MCF 10A (cell line): ENCODE results near the gene DKK2. TPM values are rescaled to one million over a fixed set of nuclear protein-coding genes. Genes with fewer than 3 reads are reported as not detected.

Experiments used
- BruUV-seq: library from RNA; stranded (reverse); fragments of 400-500 nt; replicated peaks from 2 replicates; lab custom pipeline; 2021; lab: Mats Ljungman, UMichigan
- CTCF ChIA-PET: fragments of 300-600 bp; sonication (Branson Sonifier 250); formaldehyde crosslinking; extraction: SDS; loops from one replicate; lab custom pipeline; 2021; ENCODE audit warnings: antibody characterized with exemption, inconsistent platforms; lab: Yijun Ruan, JAX
- POLR2A ChIA-PET: fragments of 300-600, 350-650 bp; sonication (Branson Sonifier 250); formaldehyde crosslinking; extraction: SDS; loops from one replicate; lab custom pipeline; 2020; ENCODE audit warnings: antibody characterized with exemption, inconsistent platforms; lab: Yijun Ruan, JAX
- DNase-seq: peaks from one replicate; pipeline ENCODE4 v3.0.0-alpha.2; 2018; ENCODE audit not compliant: unreplicated experiment
- H3K27ac Mint-ChIP-seq: one replicate; pipeline ENCODE4 v1.8.0; 2022; ENCODE audit warnings: mild to moderate bottlenecking, low read depth, mixed read lengths; ENCODE audit not compliant: unreplicated experiment
- H3K27me3 Mint-ChIP-seq: one replicate; pipeline ENCODE4 v1.8.0; 2022; ENCODE audit warnings: mixed read lengths; ENCODE audit not compliant: insufficient read depth, unreplicated experiment
- H3K36me3 Mint-ChIP-seq: one replicate; pipeline ENCODE4 v1.8.0; 2022; ENCODE audit warnings: mild to moderate bottlenecking, moderate library complexity, mixed read lengths; ENCODE audit not compliant: insufficient read depth, unreplicated experiment
- H3K4me1 Mint-ChIP-seq: one replicate; pipeline ENCODE4 v1.8.0; 2022; ENCODE audit warnings: mixed read lengths; ENCODE audit not compliant: insufficient read depth, unreplicated experiment
- H3K4me3 Mint-ChIP-seq: one replicate; pipeline ENCODE4 v1.8.0; 2022; ENCODE audit warnings: mild to moderate bottlenecking, moderate library complexity, mixed read lengths; ENCODE audit not compliant: unreplicated experiment
- H3K9me3 Mint-ChIP-seq: one replicate; pipeline ENCODE4 v1.8.0; 2022; ENCODE audit warnings: mixed read lengths; ENCODE audit not compliant: unreplicated experiment
- intact Hi-C: fragments of 100-400 bp; cut with micrococcal nuclease; formaldehyde crosslinking; loops from 2 replicates; pipeline ENCODE4 v1.14.1; 2022
- total RNA-seq: library from RNA; stranded (reverse); gene quantifications from 2 replicates; pipeline ENCODE4 v1.2.3, GENCODE V29; 2022
- TF ChIP-seq, protein P1 (sequence below): fragments of 200-600 bp; IDR thresholded peaks from one replicate; pipeline ENCODE4 v1.8.0; 2022; ENCODE audit warnings: antibody characterized with exemption, mild to moderate bottlenecking; ENCODE audit not compliant: unreplicated experiment

DKK2 gene
- total RNA-seq, 1 experiment from 2014 or later, result 0.30 TPM

DNA sequence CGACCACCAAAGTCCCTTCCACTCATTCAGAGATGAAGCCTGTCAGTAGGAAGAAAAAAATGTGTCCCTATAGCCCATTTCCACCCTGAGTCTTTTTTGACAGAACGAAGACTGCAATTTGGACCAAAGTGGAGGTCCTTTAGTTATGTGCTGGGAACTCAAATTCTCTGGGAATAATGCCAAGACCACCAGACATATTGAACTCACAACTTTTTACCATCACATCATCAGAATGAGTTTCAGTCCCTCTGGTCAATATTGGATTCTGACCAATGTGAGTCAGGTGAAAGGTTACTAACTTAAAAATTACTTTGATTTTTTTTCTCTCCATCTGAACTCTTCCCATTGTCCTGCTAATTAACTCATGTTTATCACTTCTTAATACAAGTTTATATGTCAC, 128.9 kb downstream of the DKK2 start:
- no TSS peak for BruUV-seq
- ChIA-PET CTCF (no interaction called here), POLR2A (no interaction called here)
- no peak overlapping the region for H3K4me3 Mint-ChIP-seq
- no peak for DNase-seq
- no peaks in the 10 kb centered on the region for H3K9me3 Mint-ChIP-seq
- no peaks in the 10 kb centered on the region for H3K4me1 Mint-ChIP-seq
- no peaks in the 10 kb centered on the region for H3K36me3 Mint-ChIP-seq
- no peak overlapping the region for H3K27ac Mint-ChIP-seq
- intact Hi-C loops, result no loop called here
- TF ChIP-seq, protein P1, sequence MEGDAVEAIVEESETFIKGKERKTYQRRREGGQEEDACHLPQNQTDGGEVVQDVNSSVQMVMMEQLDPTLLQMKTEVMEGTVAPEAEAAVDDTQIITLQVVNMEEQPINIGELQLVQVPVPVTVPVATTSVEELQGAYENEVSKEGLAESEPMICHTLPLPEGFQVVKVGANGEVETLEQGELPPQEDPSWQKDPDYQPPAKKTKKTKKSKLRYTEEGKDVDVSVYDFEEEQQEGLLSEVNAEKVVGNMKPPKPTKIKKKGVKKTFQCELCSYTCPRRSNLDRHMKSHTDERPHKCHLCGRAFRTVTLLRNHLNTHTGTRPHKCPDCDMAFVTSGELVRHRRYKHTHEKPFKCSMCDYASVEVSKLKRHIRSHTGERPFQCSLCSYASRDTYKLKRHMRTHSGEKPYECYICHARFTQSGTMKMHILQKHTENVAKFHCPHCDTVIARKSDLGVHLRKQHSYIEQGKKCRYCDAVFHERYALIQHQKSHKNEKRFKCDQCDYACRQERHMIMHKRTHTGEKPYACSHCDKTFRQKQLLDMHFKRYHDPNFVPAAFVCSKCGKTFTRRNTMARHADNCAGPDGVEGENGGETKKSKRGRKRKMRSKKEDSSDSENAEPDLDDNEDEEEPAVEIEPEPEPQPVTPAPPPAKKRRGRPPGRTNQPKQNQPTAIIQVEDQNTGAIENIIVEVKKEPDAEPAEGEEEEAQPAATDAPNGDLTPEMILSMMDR, result no peak
- H3K27me3 Mint-ChIP-seq, result no peaks in the 10 kb centered on the region

DNA sequence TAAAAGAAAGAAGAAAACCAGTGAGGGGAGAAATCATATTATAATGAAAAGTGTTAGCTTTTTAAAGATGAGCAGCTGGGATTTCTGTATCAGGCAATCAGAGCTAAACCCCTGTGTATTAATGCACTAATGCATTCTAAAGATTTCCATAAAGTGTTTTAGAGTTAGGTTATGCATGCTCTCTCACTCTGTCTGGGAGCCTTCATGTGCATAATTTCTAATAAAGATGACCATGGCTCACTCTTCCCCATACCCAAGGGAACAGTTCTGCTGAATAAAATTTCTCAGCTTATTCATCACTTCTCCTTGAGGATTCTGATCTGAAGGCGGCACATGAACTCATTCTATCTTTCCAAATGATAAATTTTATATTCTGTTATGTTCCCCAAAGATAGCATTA, 129.4 kb downstream of the DKK2 start:
- POLR2A ChIA-PET, result no interaction called here
- no peaks in the 10 kb centered on the region for H3K36me3 Mint-ChIP-seq
- no peak overlapping the region for H3K4me3 Mint-ChIP-seq
- BruUV-seq, result no TSS peak
- CTCF ChIA-PET, result no interaction called here
- DNase-seq, result no peak
- no peaks in the 10 kb centered on the region for H3K4me1 Mint-ChIP-seq
- no peaks in the 10 kb centered on the region for H3K27me3 Mint-ChIP-seq
- no peaks in the 10 kb centered on the region for H3K9me3 Mint-ChIP-seq
- intact Hi-C loops, result no loop called here
- TF ChIP-seq, protein P1, result no peak
- H3K27ac Mint-ChIP-seq, result no peak overlapping the region

DNA sequence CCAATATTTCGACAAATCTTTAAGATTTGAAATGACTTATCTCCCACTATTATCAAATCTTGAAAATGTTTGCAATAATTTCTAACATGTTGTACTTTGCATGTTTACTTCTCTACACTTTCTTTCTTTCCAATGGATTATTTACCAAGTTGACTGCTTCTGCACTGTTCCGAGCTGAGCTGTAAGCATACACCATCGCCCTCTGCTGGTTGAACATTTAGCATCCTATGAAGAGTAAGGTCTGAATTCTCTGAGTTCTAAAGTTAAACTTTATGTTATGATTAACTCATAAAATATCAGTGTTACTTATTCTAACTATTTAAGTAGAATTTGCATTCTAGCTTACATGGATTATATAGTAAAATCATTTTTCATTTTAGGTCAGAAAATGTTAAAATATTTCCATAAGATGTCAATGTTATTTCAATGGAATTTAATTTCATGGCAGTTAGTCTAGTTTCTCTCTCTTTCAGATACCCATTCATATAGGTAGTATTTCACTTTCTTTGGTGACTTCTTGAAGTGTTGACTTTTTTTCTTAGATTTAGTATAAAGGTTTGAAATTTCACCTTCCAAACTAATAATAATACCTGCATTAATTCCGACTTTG, 137.4 kb downstream of the DKK2 start:
- BruUV-seq, result no TSS peak
- Mint-ChIP-seq H3K27ac (no peak overlapping the region), H3K27me3 (no peaks in the 10 kb centered on the region), H3K4me3 (no peak overlapping the region), H3K4me1 (no peaks in the 10 kb centered on the region), H3K36me3 (no peaks in the 10 kb centered on the region), H3K9me3 (peaks cover 10% of the 10 kb centered on the region)
- TF ChIP-seq, protein P1, result peak; percentile 72
- ChIA-PET POLR2A (interaction anchor here (1.0 kb wide), 1 partner anchor 45 kb away, joined by 3 read pairs; no protein-coding TSS in a partner anchor), CTCF (interaction anchor here (0.6 to 1.9 kb wide), 22 partner anchors 9 to 535 kb away, joined by 3 to 23 read pairs (median 4); partner anchors contain the start of gene GIMD1)
- DNase-seq, result peak; percentile 71
- intact Hi-C loops, result loop anchor here (1.0 to 5.0 kb wide), 5 partner anchors 91 to 632 kb away; no protein-coding TSS in a partner anchor

DNA sequence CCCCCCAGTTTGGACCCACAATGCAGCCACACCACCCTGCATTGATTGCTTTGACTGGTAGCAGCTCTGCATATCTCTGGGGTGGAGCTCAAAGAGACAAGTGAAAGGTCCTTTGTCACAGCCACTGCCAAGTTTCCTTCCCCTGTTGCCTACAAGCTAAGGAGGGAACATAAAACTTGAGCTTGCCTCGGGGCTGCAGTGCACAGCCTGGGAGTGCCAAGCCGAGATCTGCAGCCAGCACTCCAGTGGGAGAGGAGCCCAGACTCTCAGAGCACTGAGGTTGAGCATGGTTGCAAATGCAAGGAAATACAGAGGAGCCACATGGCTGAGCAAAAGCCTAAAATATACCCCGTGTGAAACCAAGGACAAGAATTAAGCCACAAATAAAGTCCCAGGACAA, 142.2 kb downstream of the DKK2 start:
- POLR2A ChIA-PET, result no interaction called here
- DNase-seq, result no peak
- TF ChIP-seq, protein P1, result no peak
- BruUV-seq, result no TSS peak
- intact Hi-C loops, result no loop called here
- Mint-ChIP-seq H3K9me3 (peaks cover 10% of the 10 kb centered on the region), H3K4me1 (no peaks in the 10 kb centered on the region), H3K36me3 (no peaks in the 10 kb centered on the region), H3K27me3 (no peaks in the 10 kb centered on the region), H3K4me3 (no peak overlapping the region), H3K27ac (no peak overlapping the region)
- CTCF ChIA-PET, result interaction anchor here (0.9 to 1.2 kb wide), 2 partner anchors 289 to 524 kb away, joined by 3 to 4 read pairs; no protein-coding TSS in a partner anchor
